ENCODE measurements around the gene P3H2.

Gene P3H2

GRCh38 chr3:189983612-189984011, 137.1 kb downstream of the P3H2 start:
- Histone ChIP-seq H3K4me2 (ENCODE audit: low read length) (no peak overlapping the region), H3K4me1 (no peaks in the 10 kb centered on the region), H3K36me3 (ENCODE audit: control insufficient read depth, insufficient read depth, low read length) (no peaks in the 10 kb centered on the region), H3K9me3 (ENCODE audit: control insufficient read depth, low read length) (no peaks in the 10 kb centered on the region), H3K27me3 (ENCODE audit: control insufficient read depth, insufficient read depth, low read length) (no peaks in the 10 kb centered on the region), H3K9ac (no peak overlapping the region), H3K4me3 (ENCODE audit: low read depth, low read length) (no peak overlapping the region), H3K27ac (no peak overlapping the region), H2AFZ (no peak overlapping the region), H3K79me2 (no peaks in the 10 kb centered on the region)
- TF ChIP-seq, protein P1, sequence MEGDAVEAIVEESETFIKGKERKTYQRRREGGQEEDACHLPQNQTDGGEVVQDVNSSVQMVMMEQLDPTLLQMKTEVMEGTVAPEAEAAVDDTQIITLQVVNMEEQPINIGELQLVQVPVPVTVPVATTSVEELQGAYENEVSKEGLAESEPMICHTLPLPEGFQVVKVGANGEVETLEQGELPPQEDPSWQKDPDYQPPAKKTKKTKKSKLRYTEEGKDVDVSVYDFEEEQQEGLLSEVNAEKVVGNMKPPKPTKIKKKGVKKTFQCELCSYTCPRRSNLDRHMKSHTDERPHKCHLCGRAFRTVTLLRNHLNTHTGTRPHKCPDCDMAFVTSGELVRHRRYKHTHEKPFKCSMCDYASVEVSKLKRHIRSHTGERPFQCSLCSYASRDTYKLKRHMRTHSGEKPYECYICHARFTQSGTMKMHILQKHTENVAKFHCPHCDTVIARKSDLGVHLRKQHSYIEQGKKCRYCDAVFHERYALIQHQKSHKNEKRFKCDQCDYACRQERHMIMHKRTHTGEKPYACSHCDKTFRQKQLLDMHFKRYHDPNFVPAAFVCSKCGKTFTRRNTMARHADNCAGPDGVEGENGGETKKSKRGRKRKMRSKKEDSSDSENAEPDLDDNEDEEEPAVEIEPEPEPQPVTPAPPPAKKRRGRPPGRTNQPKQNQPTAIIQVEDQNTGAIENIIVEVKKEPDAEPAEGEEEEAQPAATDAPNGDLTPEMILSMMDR (IDR thresholded peaks at IDR 0.05): no peak

GRCh38 chr3:189982321-189982945, 138.3 kb downstream of the P3H2 start:
- Histone ChIP-seq H3K4me1 (no peaks in the 10 kb centered on the region), H3K36me3 (ENCODE audit: control insufficient read depth, insufficient read depth, low read length) (no peaks in the 10 kb centered on the region), H3K27me3 (ENCODE audit: control insufficient read depth, insufficient read depth, low read length) (no peaks in the 10 kb centered on the region), H3K9ac (no peak overlapping the region), H3K79me2 (no peaks in the 10 kb centered on the region), H2AFZ (no peak overlapping the region), H3K4me3 (ENCODE audit: low read depth, low read length) (no peak overlapping the region), H3K4me2 (ENCODE audit: low read length) (no peak overlapping the region), H3K9me3 (ENCODE audit: control insufficient read depth, low read length) (no peaks in the 10 kb centered on the region), H3K27ac (no peak overlapping the region)
- TF ChIP-seq, protein P1 (IDR thresholded peaks at IDR 0.05): no peak

- TF ChIP-seq, protein P1 (IDR thresholded peaks at IDR 0.05): no peak
Observed at GRCh38 chr3:189981668-189982067, 139.0 kb downstream of the P3H2 start.

DNA sequence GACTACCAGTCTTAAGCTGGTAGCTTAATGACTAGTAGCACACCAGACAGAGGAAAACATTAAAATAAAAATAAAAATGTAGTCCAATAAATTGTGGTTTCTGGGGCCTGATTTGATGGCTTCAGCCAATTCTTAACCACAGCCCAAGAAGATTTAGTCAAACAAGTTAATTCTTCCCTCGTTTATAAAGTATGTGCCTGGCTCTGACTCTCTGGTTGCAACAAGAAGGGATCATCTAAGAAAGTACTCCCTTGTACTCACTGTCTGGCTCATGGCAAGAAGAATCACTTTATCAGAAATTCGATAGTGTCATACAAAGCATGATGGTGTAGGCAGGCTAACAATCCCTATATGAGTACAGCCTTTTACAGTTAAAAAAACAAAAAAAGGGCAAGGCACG, 141.9 kb downstream of the P3H2 start:
- Histone ChIP-seq H3K27me3 (ENCODE audit: control insufficient read depth, insufficient read depth, low read length) (no peaks in the 10 kb centered on the region), H3K9me3 (ENCODE audit: control insufficient read depth, low read length) (no peaks in the 10 kb centered on the region), H3K27ac (no peak overlapping the region), H3K9ac (no peak overlapping the region), H3K4me2 (ENCODE audit: low read length) (no peak overlapping the region), H3K79me2 (no peaks in the 10 kb centered on the region), H3K4me1 (no peaks in the 10 kb centered on the region), H3K4me3 (ENCODE audit: low read depth, low read length) (no peak overlapping the region), H3K36me3 (ENCODE audit: control insufficient read depth, insufficient read depth, low read length) (no peaks in the 10 kb centered on the region), H2AFZ (no peak overlapping the region)
- TF ChIP-seq, protein P1 (IDR thresholded peaks at IDR 0.05): no peak

More at GRCh38 chr3:189981668-189982067, 139.0 kb downstream of the P3H2 start:
- H3K4me3 ChIP-seq (ENCODE audit: low read depth, low read length): no peak overlapping the region
- no peaks in the 10 kb centered on the region for H3K79me2 ChIP-seq
- no peak overlapping the region for H3K27ac ChIP-seq
- H3K27me3 ChIP-seq (ENCODE audit: control insufficient read depth, insufficient read depth, low read length): no peaks in the 10 kb centered on the region
- H3K9me3 ChIP-seq (ENCODE audit: control insufficient read depth, low read length): no peaks in the 10 kb centered on the region
- no peak overlapping the region for H2AFZ ChIP-seq
- no peaks in the 10 kb centered on the region for H3K4me1 ChIP-seq
- no peak overlapping the region for H3K9ac ChIP-seq
- H3K36me3 ChIP-seq (ENCODE audit: control insufficient read depth, insufficient read depth, low read length): no peaks in the 10 kb centered on the region
- no peak overlapping the region for H3K4me2 ChIP-seq (ENCODE audit: low read length)

GRCh38 chr3:189977174-189977573, 143.5 kb downstream of the P3H2 start:
- H3K4me2 ChIP-seq (ENCODE audit: low read length): no peak overlapping the region
- no peaks in the 10 kb centered on the region for H3K4me1 ChIP-seq
- no peaks in the 10 kb centered on the region for H3K9me3 ChIP-seq (ENCODE audit: control insufficient read depth, low read length)
- no peak overlapping the region for H3K9ac ChIP-seq
- H3K27ac ChIP-seq: no peak overlapping the region
- H3K4me3 ChIP-seq (ENCODE audit: low read depth, low read length): no peak overlapping the region
- no peaks in the 10 kb centered on the region for H3K79me2 ChIP-seq
- no peaks in the 10 kb centered on the region for H3K36me3 ChIP-seq (ENCODE audit: control insufficient read depth, insufficient read depth, low read length)
- no peaks in the 10 kb centered on the region for H3K27me3 ChIP-seq (ENCODE audit: control insufficient read depth, insufficient read depth, low read length)
- H2AFZ ChIP-seq: no peak overlapping the region
- TF ChIP-seq, protein P1 (IDR thresholded peaks at IDR 0.05): no peak

Measured in parathyroid adenoma (tissue), 2 donors.